ENCODE measurements around the gene EPHB4. TPM values are rescaled to one million over a fixed set of nuclear protein-coding genes. Genes with fewer than 3 reads are reported as not detected.

The EPHB4 gene
- total and polyA plus RNA-seq, 2 of the 8 experiments (the other 6 are each of a cell fraction or from before 2014, with no cell fraction given): 85.0 to 113 TPM

GRCh38 chr7:100765250-100765649 lies 62.1 kb downstream of the EPHB4 start:
- Histone ChIP-seq H3K14ac (ENCODE audit: insufficient read length) (no peak overlapping the region), H3K23me2 (ENCODE audit: low read depth, low read length) (0 out of 2 replicates have a peak, but pooled peaks cover 1% of the 10 kb centered on the region), H2AFZ (ENCODE audit: low read length) (no peak overlapping the region), H3K56ac (replicated peaks; ENCODE audit: insufficient read length, low read depth, low read length) (no peak overlapping the region), H2AK5ac (ENCODE audit: low read depth, low read length) (no peak overlapping the region), H4K20me1 (replicated peaks in 1 of 2; ENCODE audit: control insufficient read depth in 1 of 2, insufficient read depth in 2 of 2, low read length in 2 of 2) (no peaks in the 10 kb centered on the region), H3K27me3 (replicated peaks in 1 of 4; ENCODE audit: control insufficient read depth in 3 of 4, extremely low read depth in 1 of 4, insufficient read depth in 3 of 4, low read length in 3 of 4) (no peaks in the 10 kb centered on the region; a peak in 1 of 7 replicates), H2BK20ac (ENCODE audit: low read length) (no peak overlapping the region), H4K5ac (ENCODE audit: insufficient read length, low read depth, low read length) (no peak overlapping the region), H3K9ac (replicated peaks in 1 of 4; ENCODE audit: extremely low read depth in 1 of 4, low read depth in 3 of 4, low read length in 3 of 4) (no peak overlapping the region), H2BK12ac (ENCODE audit: low read depth, low read length) (no peak overlapping the region; the same call in 1 of the 2 replicates), H4K8ac (ENCODE audit: extremely low read depth, insufficient read depth, low read length) (no peak overlapping the region), H4K91ac (replicated peaks; ENCODE audit: insufficient read length, low read length) (no peak overlapping the region), H3K4ac (replicated peaks; ENCODE audit: insufficient read length, low read depth, low read length) (no peak overlapping the region), H3K23ac (ENCODE audit: insufficient read length) (no peak overlapping the region), H3K18ac (ENCODE audit: extremely low read depth, low read length) (no peak overlapping the region), H3K9me3 (ENCODE audit: insufficient read depth in 2 of 2, low read depth in 1 of 2, low read length in 1 of 2) (no peaks in the 10 kb centered on the region), H2BK5ac (ENCODE audit: low read depth, low read length) (peak overlapping the region; percentile 40; the same call in 1 of the 2 replicates), H3K36me3 (ENCODE audit: control insufficient read depth in 2 of 4, insufficient read depth in 4 of 4, low read length in 3 of 4) (no peaks in the 10 kb centered on the region), H3K79me2 (ENCODE audit: control insufficient read depth in 1 of 2, insufficient read depth in 2 of 2, low read length in 2 of 2) (no peaks in the 10 kb centered on the region), H3K4me1 (replicated peaks in 1 of 4; ENCODE audit: control insufficient read depth in 3 of 4, insufficient read depth in 4 of 4, low read length in 3 of 4) (peaks cover 0 to 2% (median 0%) of the 10 kb centered on the region in 4 experiments; a peak in 3 of 7 replicates), H3K27ac (ENCODE audit: low read depth, low read length) (no peak overlapping the region), H2BK120ac (replicated peaks; ENCODE audit: low read depth, low read length) (no peak overlapping the region), H3K4me3 (ENCODE audit: extremely low read depth in 1 of 4, insufficient read depth in 2 of 4, low read depth in 3 of 4, low read length in 4 of 4) (no peak overlapping the region), H3K4me2 (ENCODE audit: insufficient read depth in 1 of 2, low read depth in 2 of 2, low read length in 2 of 2) (no peak overlapping the region), H3K79me1 (ENCODE audit: low read depth, low read length) (no peaks in the 10 kb centered on the region), H2BK15ac (ENCODE audit: low read length) (peak overlapping the region; percentile 36; the same call in 1 of the 2 replicates)
- TF ChIP-seq RNF2 (IDR thresholded peaks at IDR 0.05; ENCODE audit: borderline replicate concordance, low read depth, low read length, missing control alignments, poor library complexity, severe bottlenecking) (no peak), EP300 (IDR thresholded peaks at IDR 0.05; ENCODE audit: borderline replicate concordance in 1 of 2, low read depth in 2 of 2, low read length in 2 of 2) (no peak), POLR2AphosphoS5 (IDR thresholded peaks at IDR 0.05; ENCODE audit: low read depth, low read length) (no peak), JUND (IDR thresholded peaks at IDR 0.05; ENCODE audit: low read length) (no peak), YY1 (IDR thresholded peaks at IDR 0.05; ENCODE audit: low read depth, low read length) (no peak), SUZ12 (IDR thresholded peaks at IDR 0.05; ENCODE audit: low read length) (no peak), CBX5 (IDR thresholded peaks at IDR 0.05; ENCODE audit: low read depth, low read length) (no peak), SRF (IDR thresholded peaks at IDR 0.05; ENCODE audit: low read depth, low read length) (no peak), MAFK (IDR thresholded peaks at IDR 0.05; ENCODE audit: low read depth, low read length) (no peak), RAD21 (IDR thresholded peaks at IDR 0.05 in 1 of 2, conservative IDR thresholded peaks at IDR 0.05 in 1 of 2; ENCODE audit: low read depth in 2 of 2, low read length in 2 of 2) (no peak), TBP (IDR thresholded peaks at IDR 0.05; ENCODE audit: low read depth, low read length) (no peak)
- ChIA-PET POLR2A (ENCODE audit: partially characterized antibody) (interaction anchor here (0.7 to 1.6 kb wide), 4 partner anchors 10 to 72 kb away, joined by 3 to 5 read pairs (median 3); no protein-coding TSS in a partner anchor), CTCF (ENCODE audit: partially characterized antibody) (interaction anchor here (0.6 to 2.6 kb wide), 13 partner anchors 9 to 221 kb away, joined by 3 to 10 read pairs (median 4); no protein-coding TSS in a partner anchor)
- FAIRE-seq (no peak), DNase-seq (ENCODE audit: low read depth in 1 of 2, low spot score in 2 of 2) (no peak)
- 89% methylated on average over 16 of the region's 16 CpGs; no CpG with 5 or more reads in 1 of the 2 experiments for WGBS, 2 experiments (ENCODE audit: extremely low coverage in 1 of 2, insufficient coverage in 1 of 2, insufficient read length in 1 of 2, insufficient replicate concordance in 2 of 2, low coverage in 1 of 2, low lambda C conversion rate in 2 of 2, missing lambda C conversion rate in 1 of 2)

Data from H1 (cell line).